Non-pigmented ciliary epithelial cell (primary cell): ENCODE measurements around the gene HCN2.
"Not testable (repeated sequence)": the region's sequence is repeated elsewhere in the genome, so short reads cannot be mapped to it uniquely, and the experiment has no call there.

Source experiments
- DNase-seq: peaks from one replicate; pipeline ENCODE4 v3.0.0-alpha.2; 2010; ENCODE audit warnings: low read depth

Gene HCN2

GRCh38 chr19:571566-571974, 18.1 kb upstream of the HCN2 start:
- no peak for DNase-seq

- DNase-seq = peak; percentile 76
These were observed 17.4 kb upstream of the HCN2 start, which contains the start of gene BSG for GRCh38 chr19:572140-572742. BSG (plus strand) TSS chr19:572596; CDS start chr19:572635, 39 bp downstream.

- no peak for DNase-seq
These were observed 16.8 kb upstream of the HCN2 start for GRCh38 chr19:572743-573518.

GRCh38 chr19:573519-573825, 16.2 kb upstream of the HCN2 start:
- DNase-seq = no peak

- DNase-seq = no peak
These were observed 14.8 kb upstream of the HCN2 start for GRCh38 chr19:574658-575526.

DNA sequence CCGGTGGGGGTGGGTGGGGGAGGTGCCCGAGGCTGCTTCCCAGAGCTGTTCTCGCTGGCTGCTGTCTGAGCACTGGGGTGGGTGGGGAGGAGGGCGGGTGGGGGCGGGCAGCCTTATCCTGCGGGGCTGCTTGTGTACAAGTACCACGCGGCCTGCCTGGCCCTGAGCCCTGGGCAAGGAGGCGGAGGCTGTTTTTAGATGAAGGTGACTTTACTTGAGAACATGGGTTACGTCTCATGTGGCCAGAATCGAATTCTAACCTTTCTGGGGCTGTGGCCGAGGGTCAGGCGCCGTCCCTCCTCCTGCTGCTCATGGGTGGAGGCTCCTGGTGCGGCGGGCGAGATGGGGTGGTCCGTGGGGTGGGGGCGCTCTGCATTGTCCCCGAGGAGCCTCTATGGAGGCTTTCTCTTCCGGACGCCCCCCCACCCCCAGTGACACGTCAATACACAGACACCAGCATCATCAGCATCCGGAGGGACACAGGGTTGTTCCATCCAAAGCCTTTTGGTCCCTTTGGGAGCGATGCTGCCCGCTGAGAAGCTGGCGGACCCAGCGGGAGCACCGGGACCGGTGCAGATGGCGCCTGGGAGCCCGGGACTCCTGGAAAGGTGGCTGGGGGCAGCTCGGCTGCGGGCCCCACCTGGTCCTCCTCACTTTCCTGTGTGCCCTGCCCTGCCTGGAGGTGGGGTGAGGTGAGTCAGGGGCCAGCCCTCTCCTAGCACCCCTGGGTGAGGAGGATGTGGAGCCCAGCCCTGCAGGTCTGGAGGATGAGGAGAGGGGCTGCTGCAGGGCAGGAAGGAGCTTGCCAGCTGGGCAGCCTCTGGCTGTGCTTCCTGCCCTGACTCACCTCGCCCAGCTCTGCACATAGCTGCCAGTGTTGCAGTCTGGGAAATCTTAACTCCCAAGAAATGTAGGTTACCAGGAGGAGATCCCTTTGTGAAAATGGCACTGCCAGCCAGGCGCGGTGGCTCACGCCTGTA, 13.9 kb upstream of the HCN2 start:
- no peak for DNase-seq

DNA sequence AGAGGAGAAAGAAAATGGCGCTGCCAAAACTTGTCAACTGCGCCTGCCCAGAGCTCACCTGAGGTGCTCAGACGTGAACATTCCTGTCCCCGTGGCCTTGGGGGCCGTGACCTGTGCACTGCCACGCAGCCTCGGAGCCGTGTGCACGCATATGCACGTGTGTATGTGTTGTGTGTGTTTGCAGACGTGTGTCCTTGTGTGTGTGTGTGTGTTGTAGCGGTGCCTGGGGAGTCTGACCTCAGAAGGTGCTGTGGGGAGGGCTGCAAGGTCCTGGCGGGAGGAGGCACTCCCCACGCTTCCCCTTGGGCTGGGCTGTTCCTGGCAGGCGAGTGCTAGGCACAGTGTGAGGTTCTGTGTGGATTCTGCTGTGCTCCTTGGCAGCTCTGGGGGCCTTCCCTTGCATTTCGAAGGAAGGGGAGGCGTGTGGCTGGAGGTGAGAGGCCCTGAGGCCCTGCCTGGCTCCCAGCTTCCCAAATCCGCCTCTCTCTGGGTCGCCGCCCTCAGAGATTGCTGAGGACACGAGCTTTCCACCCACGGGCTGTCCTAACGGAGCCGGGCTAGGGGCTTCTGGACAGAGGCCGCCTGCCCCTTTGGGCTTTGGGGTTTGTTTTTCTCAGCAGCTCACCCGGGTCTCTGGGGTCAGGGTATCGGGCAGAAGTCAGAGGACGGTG, 12.8 kb upstream of the HCN2 start:
- DNase-seq = no peak

GRCh38 chr19:577439-578392, 12.0 kb upstream of the HCN2 start:
- DNase-seq = no peak

DNA sequence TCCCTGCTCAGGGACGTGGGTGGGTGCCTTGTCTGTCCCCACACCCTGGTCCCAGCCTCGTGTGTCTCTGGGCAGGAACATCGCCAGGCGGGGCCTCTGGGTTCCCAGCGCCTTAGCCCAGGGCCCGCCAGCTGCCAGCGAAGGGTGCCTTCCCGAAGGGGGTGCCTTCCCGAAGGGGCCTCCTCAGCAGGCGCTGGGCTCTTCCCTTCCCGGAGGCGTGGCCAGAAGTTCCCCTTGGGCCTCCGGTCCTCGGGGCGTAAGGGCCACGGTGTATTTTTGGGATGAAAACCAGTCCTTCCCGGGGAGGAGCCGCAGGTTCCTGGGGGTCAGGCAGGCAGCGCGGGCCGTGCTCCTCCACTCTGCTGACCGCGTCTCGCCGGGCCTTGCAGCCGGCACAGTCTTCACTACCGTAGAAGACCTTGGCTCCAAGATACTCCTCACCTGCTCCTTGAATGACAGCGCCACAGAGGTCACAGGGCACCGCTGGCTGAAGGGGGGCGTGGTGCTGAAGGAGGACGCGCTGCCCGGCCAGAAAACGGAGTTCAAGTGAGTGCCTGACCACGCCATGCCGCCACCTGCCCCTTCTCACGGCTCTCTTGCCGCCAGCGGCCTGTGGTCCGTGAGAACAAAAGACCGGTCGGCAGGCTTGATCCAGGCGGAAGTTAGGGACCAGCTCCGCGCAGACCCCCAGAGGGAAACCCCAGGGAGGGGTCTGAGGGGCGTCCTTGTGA, 10.4 kb upstream of the HCN2 start:
- no peak for DNase-seq

GRCh38 chr19:579842-580155, 9.9 kb upstream of the HCN2 start:
- DNase-seq = no peak

DNA sequence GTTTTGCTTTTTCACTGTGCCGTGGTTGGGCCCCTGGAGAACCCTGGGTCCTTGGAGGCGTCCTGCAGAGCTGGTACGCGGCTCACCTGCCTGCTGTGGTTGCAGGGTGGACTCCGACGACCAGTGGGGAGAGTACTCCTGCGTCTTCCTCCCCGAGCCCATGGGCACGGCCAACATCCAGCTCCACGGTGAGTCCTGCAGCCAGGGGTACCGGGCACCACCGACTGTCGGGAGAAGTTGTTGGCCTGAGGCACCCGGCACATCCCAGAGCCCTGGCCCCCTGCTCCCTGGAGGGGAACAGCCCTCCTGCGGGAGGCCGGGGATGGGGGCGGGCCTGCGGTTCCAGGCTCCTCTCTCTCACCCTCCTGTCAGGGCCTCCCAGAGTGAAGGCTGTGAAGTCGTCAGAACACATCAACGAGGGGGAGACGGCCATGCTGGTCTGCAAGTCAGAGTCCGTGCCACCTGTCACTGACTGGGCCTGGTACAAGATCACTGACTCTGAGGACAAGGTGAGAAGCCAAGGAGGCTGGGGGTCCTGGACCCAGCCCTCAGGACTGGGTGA, 9.3 kb upstream of the HCN2 start:
- no peak for DNase-seq

DNA sequence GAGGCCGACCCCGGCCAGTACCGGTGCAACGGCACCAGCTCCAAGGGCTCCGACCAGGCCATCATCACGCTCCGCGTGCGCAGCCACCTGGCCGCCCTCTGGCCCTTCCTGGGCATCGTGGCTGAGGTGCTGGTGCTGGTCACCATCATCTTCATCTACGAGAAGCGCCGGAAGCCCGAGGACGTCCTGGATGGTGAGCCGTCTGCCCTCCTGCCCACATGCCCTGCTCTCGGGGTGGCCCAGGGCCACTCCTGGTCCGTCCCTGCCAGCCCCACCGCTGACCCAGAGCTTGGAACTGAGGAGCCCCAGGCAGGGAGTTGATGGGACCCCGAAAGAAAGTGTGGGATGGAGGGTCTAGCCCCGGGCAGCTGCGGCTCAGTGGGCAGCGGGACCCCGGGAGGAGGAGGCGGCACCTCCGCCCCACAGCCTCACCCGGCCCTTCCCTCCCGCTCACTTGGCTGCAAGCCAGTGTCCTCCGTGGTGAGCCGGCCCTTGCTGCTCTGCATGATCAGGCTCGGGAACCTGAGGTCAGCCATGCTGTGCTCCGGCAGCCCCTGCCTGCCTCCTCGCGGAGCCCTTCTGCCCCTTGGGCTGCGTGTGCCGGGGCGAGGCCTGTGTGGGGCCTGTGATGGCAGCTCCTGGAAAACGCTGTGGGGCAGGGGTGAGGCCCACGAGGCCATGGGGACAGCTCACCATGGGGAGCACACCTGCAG, 8.1 kb upstream of the HCN2 start:
- DNase-seq = no peak

DNA sequence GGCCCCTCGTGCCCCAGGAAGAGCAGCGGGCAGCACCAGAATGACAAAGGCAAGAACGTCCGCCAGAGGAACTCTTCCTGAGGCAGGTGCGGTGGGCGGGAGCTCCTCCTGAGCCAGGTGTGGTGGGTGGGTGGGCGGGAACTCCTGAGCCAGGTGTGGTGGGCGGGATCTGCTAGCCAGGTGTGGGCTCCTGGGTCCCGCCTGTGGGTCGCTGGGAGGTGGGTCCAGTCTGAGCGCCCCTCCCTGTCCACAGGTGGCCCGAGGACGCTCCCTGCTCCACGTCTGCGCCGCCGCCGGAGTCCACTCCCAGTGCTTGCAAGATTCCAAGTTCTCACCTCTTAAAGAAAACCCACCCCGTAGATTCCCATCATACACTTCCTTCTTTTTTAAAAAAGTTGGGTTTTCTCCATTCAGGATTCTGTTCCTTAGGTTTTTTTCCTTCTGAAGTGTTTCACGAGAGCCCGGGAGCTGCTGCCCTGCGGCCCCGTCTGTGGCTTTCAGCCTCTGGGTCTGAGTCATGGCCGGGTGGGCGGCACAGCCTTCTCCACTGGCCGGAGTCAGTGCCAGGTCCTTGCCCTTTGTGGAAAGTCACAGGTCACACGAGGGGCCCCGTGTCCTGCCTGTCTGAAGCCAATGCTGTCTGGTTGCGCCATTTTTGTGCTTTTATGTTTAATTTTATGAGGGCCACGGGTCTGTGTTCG, 7.0 kb upstream of the HCN2 start:
- no peak for DNase-seq

- no peak for DNase-seq
These were observed 6.3 kb upstream of the HCN2 start for GRCh38 chr19:583198-583967.

DNA sequence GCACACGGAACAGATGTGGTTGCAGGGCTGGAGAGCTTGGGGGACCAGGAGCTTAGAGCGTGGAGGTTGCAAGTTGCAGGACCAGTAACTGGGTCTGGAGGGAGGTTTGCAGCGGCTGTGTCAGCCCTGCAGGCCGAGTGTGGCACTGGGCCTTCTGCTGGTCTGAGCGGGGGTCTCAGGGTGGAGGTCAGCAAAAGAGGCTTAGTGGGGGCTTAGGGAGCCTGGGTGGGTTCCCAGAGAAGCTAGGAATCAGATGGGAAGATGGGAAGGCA, 5.8 kb upstream of the HCN2 start:
- DNase-seq = no peak

- DNase-seq = no peak
These were observed 5.3 kb upstream of the HCN2 start for GRCh38 chr19:584240-585001.

GRCh38 chr19:585146-585545, 4.5 kb upstream of the HCN2 start:
- not testable (repeated sequence) for DNase-seq
